Breast epithelium (tissue), 4 donors: ENCODE measurements around the gene TSEN54. TPM values are rescaled to one million over a fixed set of nuclear protein-coding genes. Genes with fewer than 3 reads are reported as not detected.

ENCODE experiments used
- DNase-seq, 2 donors: peaks; one replicate each; pipeline ENCODE4 v3.0.0-alpha.2; 2019; ENCODE audit warnings: low spot score in 2 of 2
- H3K27ac ChIP-seq, 2 donors: fragments of 200-600 bp; sonication (generic) in 1 of 2; one replicate each; pipeline ENCODE4 v1.5.1; 2016 to 2019; ENCODE audit warnings: mild to moderate bottlenecking in 1 of 2
- H3K27me3 ChIP-seq, 2 donors: fragments of 200-600 bp; sonication (generic) in 1 of 2; one replicate each; pipeline versions ENCODE4 v1.5.1 to v1.6.0; 2017 to 2019; ENCODE audit warnings: control low read depth in 1 of 2, mild to moderate bottlenecking in 1 of 2
- H3K36me3 ChIP-seq: fragments of 200-600 bp; one replicate; pipeline ENCODE4 v1.5.1; 2019
- H3K4me1 ChIP-seq, 2 donors: fragments of 200-600 bp; sonication (generic); one replicate each; pipeline ENCODE4 v1.5.1; 2016 to 2019; ENCODE audit warnings: control low read depth in 1 of 2
- H3K4me3 ChIP-seq, 3 donors: fragments of 200-600 bp; sonication (generic); 1 replicate in 2 of 3; 2 replicates in 1 of 3; pipeline ENCODE4 v1.5.1; 2016 to 2019; ENCODE audit warnings: mild to moderate bottlenecking in 3 of 3, moderate library complexity in 2 of 3
- H3K9me3 ChIP-seq, 2 donors: fragments of 200-600 bp; sonication (generic) in 1 of 2; one replicate each; pipeline ENCODE4 v1.5.1; 2016 to 2019; ENCODE audit warnings: control low read depth in 1 of 2
- CTCF ChIP-seq, 3 donors: fragments of 450-650 bp; IDR thresholded peaks; one replicate each; pipeline ENCODE4 v1.5.1; 2016 to 2017; ENCODE audit warnings: antibody characterized with exemption in 3 of 3, mild to moderate bottlenecking in 3 of 3, moderate library complexity in 3 of 3
- POLR2A ChIP-seq: fragments of 450-650 bp; IDR thresholded peaks from one replicate; pipeline ENCODE4 v1.6.1; 2016; ENCODE audit warnings: antibody characterized with exemption, mild to moderate bottlenecking, moderate library complexity
- POLR2AphosphoS5 ChIP-seq, 3 donors: sonication (generic); formaldehyde crosslinking; IDR thresholded peaks; one replicate each; pipeline ENCODE4 v1.6.1; 2017; ENCODE audit warnings: antibody characterized with exemption in 3 of 3
- intact Hi-C: fragments of 100-400 bp; cut with DNase I; formaldehyde crosslinking; loops from one replicate; pipeline ENCODE4 v1.15.1; 2023; ENCODE audit warnings: low total_unique reads
- total RNA-seq, 3 donors: library from RNA; depleted of rRNA; stranded (reverse); fragments of >200 nt; gene quantifications; one replicate each; pipeline ENCODE4 v1.1.0, GENCODE V29; 2016

Gene TSEN54
- total RNA-seq, 3 donors from 2014 or later = 18.4 to 34.7 (median 31.2) TPM

- intact Hi-C loops = no loop called here
- no peaks in the 10 kb centered on the region for H3K27me3 ChIP-seq
- H3K36me3 ChIP-seq = no peaks in the 10 kb centered on the region
- H3K4me3 ChIP-seq = no peak overlapping the region
- no peak overlapping the region for H3K27ac ChIP-seq
- H3K9me3 ChIP-seq = no peaks in the 10 kb centered on the region
- H3K4me1 ChIP-seq = no peaks in the 10 kb centered on the region
- TF ChIP-seq POLR2AphosphoS5 (IDR thresholded peaks at IDR 0.05) = no peak
- TF ChIP-seq CTCF (IDR thresholded peaks at IDR 0.05) = no peak
- no peak for TF ChIP-seq POLR2A
- no peak for DNase-seq
Measured at GRCh38 chr17:75490953-75491649, 25.2 kb upstream of the TSEN54 start.

- Histone ChIP-seq H3K9me3 (no peaks in the 10 kb centered on the region), H3K36me3 (no peaks in the 10 kb centered on the region), H3K27me3 (no peaks in the 10 kb centered on the region), H3K27ac (no peak overlapping the region), H3K4me3 (no peak overlapping the region), H3K4me1 (no peaks in the 10 kb centered on the region)
- TF ChIP-seq CTCF (IDR thresholded peaks at IDR 0.05) (no peak), POLR2A (no peak), POLR2AphosphoS5 (IDR thresholded peaks at IDR 0.05) (no peak)
- no peak for DNase-seq
- intact Hi-C loops = no loop called here
Measured at GRCh38 chr17:75491680-75492079, 24.6 kb upstream of the TSEN54 start.

GRCh38 chr17:75492555-75493168, 23.7 kb upstream of the TSEN54 start:
- Histone ChIP-seq H3K9me3 (no peaks in the 10 kb centered on the region), H3K27ac (no peak overlapping the region), H3K27me3 (no peaks in the 10 kb centered on the region), H3K36me3 (no peaks in the 10 kb centered on the region), H3K4me1 (no peaks in the 10 kb centered on the region), H3K4me3 (no peak overlapping the region)
- no peak for TF ChIP-seq CTCF (IDR thresholded peaks at IDR 0.05)
- TF ChIP-seq POLR2AphosphoS5 (IDR thresholded peaks at IDR 0.05) = no peak
- TF ChIP-seq POLR2A = no peak
- no peak for DNase-seq
- intact Hi-C loops = no loop called here

- TF ChIP-seq POLR2AphosphoS5 (IDR thresholded peaks at IDR 0.05) (no peak), CTCF (IDR thresholded peaks at IDR 0.05) (no peak), POLR2A (no peak)
- DNase-seq = no peak
- no peak overlapping the region for H3K27ac ChIP-seq
- no peak overlapping the region for H3K4me3 ChIP-seq
- H3K4me1 ChIP-seq = no peaks in the 10 kb centered on the region
- intact Hi-C loops = no loop called here
- H3K27me3 ChIP-seq = no peaks in the 10 kb centered on the region
- H3K9me3 ChIP-seq = no peaks in the 10 kb centered on the region
- H3K36me3 ChIP-seq = no peaks in the 10 kb centered on the region
Measured at GRCh38 chr17:75493476-75494129, 22.7 kb upstream of the TSEN54 start.

- intact Hi-C loops = no loop called here
- Histone ChIP-seq H3K9me3 (no peaks in the 10 kb centered on the region), H3K27me3 (no peaks in the 10 kb centered on the region), H3K4me1 (no peaks in the 10 kb centered on the region), H3K36me3 (no peaks in the 10 kb centered on the region), H3K4me3 (no peak overlapping the region), H3K27ac (no peak overlapping the region)
- DNase-seq = no peak
- TF ChIP-seq CTCF (IDR thresholded peaks at IDR 0.05) = no peak
- no peak for TF ChIP-seq POLR2AphosphoS5 (IDR thresholded peaks at IDR 0.05)
- TF ChIP-seq POLR2A = no peak
Measured at GRCh38 chr17:75494326-75494877, 21.9 kb upstream of the TSEN54 start.
